GM18511 (cell line): Measurements from ENCODE around the gene FGFR1OP2.
"Not testable (repeated sequence)": the region's sequence is repeated elsewhere in the genome, so short reads cannot be mapped to it uniquely, and the experiment has no call there.

Experiments
- ATAC-seq: cut with Tn5 transposase; IDR thresholded peaks from one replicate; pipeline ENCODE4 v1.9.1; 2021; ENCODE audit warnings: mild to moderate bottlenecking, moderate library complexity; ENCODE audit not compliant: unreplicated experiment

Gene FGFR1OP2

GRCh38 chr12:26940516-26941214 lies 2.4 kb downstream of the FGFR1OP2 start:
- no peak for ATAC-seq

- ATAC-seq, result no peak
These were observed 2.9 kb downstream of the FGFR1OP2 start for GRCh38 chr12:26941215-26941594.

GRCh38 chr12:26948309-26948708 lies 10.0 kb downstream of the FGFR1OP2 start:
- no peak for ATAC-seq

- no peak for ATAC-seq
These were observed 15.2 kb downstream of the FGFR1OP2 start for GRCh38 chr12:26953447-26953846.

GRCh38 chr12:26954027-26954426 lies 15.8 kb downstream of the FGFR1OP2 start:
- no peak for ATAC-seq

- ATAC-seq, result not testable (repeated sequence)
These were observed 23.1 kb downstream of the FGFR1OP2 start for GRCh38 chr12:26961391-26961790.

GRCh38 chr12:26961803-26962202 lies 23.5 kb downstream of the FGFR1OP2 start:
- ATAC-seq, result no peak

GRCh38 chr12:26963413-26963812 lies 25.1 kb downstream of the FGFR1OP2 start:
- no peak for ATAC-seq

- no peak for ATAC-seq
These were observed 28.6 kb downstream of the FGFR1OP2 start for GRCh38 chr12:26966842-26967241.

GRCh38 chr12:26970136-26970535 lies 31.9 kb downstream of the FGFR1OP2 start:
- no peak for ATAC-seq

GRCh38 chr12:26971963-26972362 lies 33.7 kb downstream of the FGFR1OP2 start:
- peak; percentile 97 for ATAC-seq

- no peak for ATAC-seq
These were observed 38.4 kb downstream of the FGFR1OP2 start for GRCh38 chr12:26976687-26977086.

GRCh38 chr12:26978801-26979200 lies 40.5 kb downstream of the FGFR1OP2 start:
- ATAC-seq, result no peak

- ATAC-seq, result no peak
These were observed 41.5 kb downstream of the FGFR1OP2 start for GRCh38 chr12:26979733-26980132.

GRCh38 chr12:26982866-26983265 lies 44.6 kb downstream of the FGFR1OP2 start:
- ATAC-seq, result no peak

GRCh38 chr12:26987634-26988424 lies 49.6 kb downstream of the FGFR1OP2 start:
- ATAC-seq, result no peak

- no peak for ATAC-seq
These were observed 50.4 kb downstream of the FGFR1OP2 start for GRCh38 chr12:26988703-26989102.

GRCh38 chr12:26989873-26990272 lies 51.6 kb downstream of the FGFR1OP2 start:
- no peak for ATAC-seq

- ATAC-seq, result no peak
These were observed 53.6 kb downstream of the FGFR1OP2 start for GRCh38 chr12:26991826-26992225.

GRCh38 chr12:26994109-26994508 lies 55.8 kb downstream of the FGFR1OP2 start:
- ATAC-seq, result no peak

- no peak for ATAC-seq
These were observed 57.4 kb downstream of the FGFR1OP2 start for GRCh38 chr12:26995706-26996105.

GRCh38 chr12:26997003-26997402 lies 58.7 kb downstream of the FGFR1OP2 start:
- no peak for ATAC-seq
